BE2C (cell line): ENCODE data around the gene ATP8B4.

ENCODE experiments used
- DNase-seq: peaks from one replicate; pipeline ENCODE4 v3.0.0-alpha.2; 2020
- H3K27me3 ChIP-seq: fragments of 250-450 bp; sonication (Bioruptor Pico); 2 replicates; pipeline ENCODE4 v1.5.1; 2020; ENCODE audit warnings: mild to moderate bottlenecking
- H3K36me3 ChIP-seq: fragments of 250-450 bp; sonication (Bioruptor Pico); 2 replicates; pipeline ENCODE4 v1.5.1; 2020; ENCODE audit warnings: mild to moderate bottlenecking
- H3K4me1 ChIP-seq: fragments of 250-450 bp; sonication (Bioruptor Pico); 2 replicates; pipeline ENCODE4 v1.5.1; 2020
- H3K4me3 ChIP-seq: 2 replicates; pipeline ENCODE4 v1.5.1; 2011; ENCODE audit warnings: low read depth, low read length
- H3K9me3 ChIP-seq: fragments of 250-450 bp; sonication (Bioruptor Pico); 2 replicates; pipeline ENCODE4 v1.5.1; 2020
- TF ChIP-seq, protein P1 (sequence below): IDR thresholded peaks from 2 replicates; pipeline ENCODE4 v1.5.1; 2012; ENCODE audit warnings: mild to moderate bottlenecking, low read depth, low read length

The ATP8B4 gene

DNA sequence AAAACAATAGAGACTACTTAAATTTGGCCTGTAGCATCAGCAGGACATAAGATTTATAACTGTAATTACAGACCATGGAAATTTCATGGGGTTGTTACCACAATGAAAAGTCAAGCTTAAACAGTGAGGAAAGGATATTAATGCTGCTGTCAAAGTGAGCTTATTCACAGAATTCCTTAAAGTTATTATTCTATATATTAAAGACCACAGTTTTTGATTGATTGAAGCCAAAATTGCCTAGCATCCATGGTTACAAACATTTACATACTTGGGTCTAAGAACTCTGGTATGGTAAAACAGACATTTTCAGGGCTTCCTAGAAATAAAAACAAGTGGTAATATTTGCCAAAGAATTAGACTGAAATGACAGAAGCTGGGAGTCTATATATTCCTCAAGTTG is 248.6 kb downstream of the ATP8B4 start:
- no peaks in the 10 kb centered on the region for H3K9me3 ChIP-seq
- TF ChIP-seq, protein P1, sequence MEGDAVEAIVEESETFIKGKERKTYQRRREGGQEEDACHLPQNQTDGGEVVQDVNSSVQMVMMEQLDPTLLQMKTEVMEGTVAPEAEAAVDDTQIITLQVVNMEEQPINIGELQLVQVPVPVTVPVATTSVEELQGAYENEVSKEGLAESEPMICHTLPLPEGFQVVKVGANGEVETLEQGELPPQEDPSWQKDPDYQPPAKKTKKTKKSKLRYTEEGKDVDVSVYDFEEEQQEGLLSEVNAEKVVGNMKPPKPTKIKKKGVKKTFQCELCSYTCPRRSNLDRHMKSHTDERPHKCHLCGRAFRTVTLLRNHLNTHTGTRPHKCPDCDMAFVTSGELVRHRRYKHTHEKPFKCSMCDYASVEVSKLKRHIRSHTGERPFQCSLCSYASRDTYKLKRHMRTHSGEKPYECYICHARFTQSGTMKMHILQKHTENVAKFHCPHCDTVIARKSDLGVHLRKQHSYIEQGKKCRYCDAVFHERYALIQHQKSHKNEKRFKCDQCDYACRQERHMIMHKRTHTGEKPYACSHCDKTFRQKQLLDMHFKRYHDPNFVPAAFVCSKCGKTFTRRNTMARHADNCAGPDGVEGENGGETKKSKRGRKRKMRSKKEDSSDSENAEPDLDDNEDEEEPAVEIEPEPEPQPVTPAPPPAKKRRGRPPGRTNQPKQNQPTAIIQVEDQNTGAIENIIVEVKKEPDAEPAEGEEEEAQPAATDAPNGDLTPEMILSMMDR: no peak
- H3K27me3 ChIP-seq: no peaks in the 10 kb centered on the region
- DNase-seq: no peak
- no peak overlapping the region for H3K4me3 ChIP-seq
- no peaks in the 10 kb centered on the region for H3K36me3 ChIP-seq
- no peaks in the 10 kb centered on the region for H3K4me1 ChIP-seq

DNA sequence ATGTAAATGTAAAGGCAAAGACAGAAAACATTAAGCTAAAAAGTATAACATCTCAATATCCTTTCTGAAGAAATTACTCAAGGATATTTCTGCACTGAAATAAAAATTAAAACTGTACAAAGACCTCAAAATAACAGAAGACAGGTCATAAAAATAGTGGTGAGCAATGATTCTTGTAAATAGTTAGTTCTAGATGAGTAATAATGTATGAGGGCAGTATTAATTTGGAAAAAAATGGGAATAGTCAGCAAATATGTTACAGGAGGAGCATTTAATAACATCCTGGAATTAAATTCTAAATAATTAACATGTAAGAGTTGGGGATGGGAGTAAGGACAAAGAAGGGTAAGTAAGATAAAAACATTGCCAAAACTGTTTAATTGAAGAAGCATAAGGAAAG is 250.7 kb downstream of the ATP8B4 start:
- Histone ChIP-seq H3K36me3 (no peaks in the 10 kb centered on the region), H3K4me3 (no peak overlapping the region), H3K27me3 (no peaks in the 10 kb centered on the region), H3K9me3 (no peaks in the 10 kb centered on the region), H3K4me1 (no peaks in the 10 kb centered on the region)
- DNase-seq: no peak
- TF ChIP-seq, protein P1: no peak

DNA sequence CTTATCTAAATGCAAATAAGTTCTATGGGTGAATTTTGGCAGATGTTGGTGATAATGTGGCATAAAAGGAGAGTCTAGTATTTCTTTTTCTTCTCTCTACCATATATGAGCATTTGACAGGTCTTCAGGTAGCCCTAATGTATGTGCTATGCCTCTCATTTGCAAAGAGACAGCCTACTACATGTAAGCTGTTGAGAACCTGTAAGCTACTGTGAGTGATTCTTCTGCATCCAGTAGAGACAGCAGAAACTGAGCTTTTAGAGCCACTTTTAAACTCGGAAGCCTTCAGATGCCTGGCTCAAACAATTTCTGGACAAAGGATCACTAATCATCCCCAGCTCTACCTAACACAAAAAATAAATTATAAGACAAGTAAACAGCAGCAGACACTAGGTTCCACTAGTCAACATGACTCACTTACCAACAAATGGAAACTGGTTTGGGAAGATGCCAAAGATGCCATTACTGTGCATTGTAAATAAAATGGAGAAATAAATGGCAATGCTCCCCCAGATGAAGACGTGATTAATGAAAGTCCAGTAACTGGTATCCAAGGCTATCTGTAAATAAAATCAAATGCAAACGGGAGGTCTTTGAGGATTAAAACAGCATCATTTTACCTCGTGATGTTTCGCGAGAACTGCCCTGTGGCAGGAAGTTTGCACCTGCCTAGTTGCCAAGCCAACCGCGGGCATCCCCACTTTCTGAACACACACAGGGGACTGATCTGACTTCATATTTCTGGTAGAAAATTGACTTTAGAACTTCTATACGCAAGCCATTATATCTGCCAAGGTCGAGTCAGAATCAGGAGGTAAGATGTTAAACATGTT is 252.9 kb downstream of the ATP8B4 start:
- TF ChIP-seq, protein P1: no peak
- no peak for DNase-seq

DNA sequence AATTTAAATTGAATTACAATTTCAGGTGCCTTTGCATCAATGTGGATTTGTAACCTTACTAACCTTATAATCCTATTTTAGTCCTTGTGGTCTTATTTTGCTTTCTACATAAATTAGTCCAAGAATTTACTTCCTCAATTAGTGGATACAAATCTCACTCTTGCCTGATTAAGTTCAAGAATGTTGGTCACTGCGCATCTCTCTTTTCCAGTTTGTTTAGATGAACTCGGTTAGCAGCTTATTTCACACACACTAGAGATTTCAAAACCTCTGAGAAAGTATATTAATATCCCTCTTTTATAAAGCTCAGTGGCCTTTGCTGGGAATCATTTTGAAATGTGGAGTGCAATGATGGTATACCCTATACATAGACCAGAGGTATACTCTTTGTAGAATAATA is 254.8 kb downstream of the ATP8B4 start:
- H3K27me3 ChIP-seq: no peaks in the 10 kb centered on the region
- DNase-seq: no peak
- H3K4me1 ChIP-seq: no peaks in the 10 kb centered on the region
- no peaks in the 10 kb centered on the region for H3K9me3 ChIP-seq
- H3K36me3 ChIP-seq: no peaks in the 10 kb centered on the region
- TF ChIP-seq, protein P1: no peak
- H3K4me3 ChIP-seq: no peak overlapping the region

More for the DNA sequence above, 252.9 kb downstream of the ATP8B4 start:
- Histone ChIP-seq H3K9me3 (no peaks in the 10 kb centered on the region), H3K4me3 (no peak overlapping the region), H3K27me3 (no peaks in the 10 kb centered on the region), H3K36me3 (no peaks in the 10 kb centered on the region), H3K4me1 (no peaks in the 10 kb centered on the region)

DNA sequence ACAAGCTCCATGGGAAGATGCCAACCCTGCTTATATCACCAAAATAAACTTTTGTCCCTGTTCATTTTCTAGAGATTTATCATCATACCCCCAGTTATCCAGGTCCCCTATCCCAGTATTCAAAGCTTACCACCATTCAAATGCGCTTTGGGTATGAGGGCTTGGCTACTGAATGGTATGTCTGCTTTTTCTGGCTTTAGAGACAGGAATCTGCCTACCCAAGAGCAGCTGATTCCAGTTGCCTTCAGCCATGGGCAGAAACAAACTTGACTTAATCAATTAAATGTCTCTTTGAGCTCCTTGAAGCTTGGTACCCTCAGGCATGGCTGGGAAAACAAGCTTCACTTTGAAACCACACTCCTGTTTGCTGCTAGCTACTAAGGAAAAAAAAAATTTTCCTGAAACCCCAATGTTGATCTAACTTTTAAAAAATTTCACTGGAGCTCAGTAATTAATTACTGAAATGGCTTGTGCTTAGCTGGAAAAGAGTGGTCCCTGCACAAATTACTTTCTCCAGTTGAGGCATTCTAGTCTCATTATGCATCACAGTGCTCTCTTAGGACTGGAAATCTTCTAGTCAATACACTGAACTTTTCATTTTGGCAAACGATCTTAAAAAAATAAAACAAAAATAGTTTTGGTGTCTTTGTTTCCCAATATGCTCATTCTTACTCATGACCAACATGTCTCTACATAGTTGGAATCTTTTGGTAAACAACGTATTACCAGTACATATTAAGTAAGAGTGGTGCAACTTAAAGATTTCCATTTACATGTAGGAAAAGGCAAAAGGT is 255.4 kb downstream of the ATP8B4 start:
- H3K9me3 ChIP-seq: no peaks in the 10 kb centered on the region
- DNase-seq: no peak
- no peaks in the 10 kb centered on the region for H3K4me1 ChIP-seq
- no peak overlapping the region for H3K4me3 ChIP-seq
- TF ChIP-seq, protein P1: no peak
- H3K27me3 ChIP-seq: no peaks in the 10 kb centered on the region; the same call in 1 of the 2 replicates
- H3K36me3 ChIP-seq: no peaks in the 10 kb centered on the region
